H1 (cell line): ENCODE data around the gene RBMS2. TPM values are rescaled to one million over a fixed set of nuclear protein-coding genes. Genes with fewer than 3 reads are reported as not detected.

ENCODE experiments used
- CREB1 ChIP-seq: IDR thresholded peaks from 2 replicates; pipeline ENCODE4 v1.6.1; 2012; ENCODE audit warnings: inconsistent platforms
- polyA plus RNA-seq, 7 experiments: library from polyadenylated mRNA; depleted of rRNA in 3 of 7; stranded (reverse) in 5 of 7; unstranded in 2 of 7; fragments of >200 nt in 5 of 7; fragments of 200-250 nt in 2 of 7; gene quantifications; 1 replicate in 5 of 7; 2 replicates in 1 of 7; 4 replicates in 1 of 7; pipeline versions ENCODE4 v1.2.1 to v1.2.3, GENCODE V29; 2011 to 2013; ENCODE audit warnings: missing spikeins in 2 of 7, mixed read lengths in 2 of 7
- total RNA-seq: library from RNA; stranded (reverse); fragmentation: NEBNext Ultra II Directional; extraction: Animal tissue kit (Norgen Biotek cat#: 25700); gene quantifications from 2 replicates; pipeline ENCODE4 v1.2.1, GENCODE V29; 2021

RBMS2 gene
- total and polyA plus RNA-seq, 2 of the 8 experiments (the other 6 are each of a cell fraction or from before 2014, with no cell fraction given), result 9.6 to 31.3 TPM

DNA sequence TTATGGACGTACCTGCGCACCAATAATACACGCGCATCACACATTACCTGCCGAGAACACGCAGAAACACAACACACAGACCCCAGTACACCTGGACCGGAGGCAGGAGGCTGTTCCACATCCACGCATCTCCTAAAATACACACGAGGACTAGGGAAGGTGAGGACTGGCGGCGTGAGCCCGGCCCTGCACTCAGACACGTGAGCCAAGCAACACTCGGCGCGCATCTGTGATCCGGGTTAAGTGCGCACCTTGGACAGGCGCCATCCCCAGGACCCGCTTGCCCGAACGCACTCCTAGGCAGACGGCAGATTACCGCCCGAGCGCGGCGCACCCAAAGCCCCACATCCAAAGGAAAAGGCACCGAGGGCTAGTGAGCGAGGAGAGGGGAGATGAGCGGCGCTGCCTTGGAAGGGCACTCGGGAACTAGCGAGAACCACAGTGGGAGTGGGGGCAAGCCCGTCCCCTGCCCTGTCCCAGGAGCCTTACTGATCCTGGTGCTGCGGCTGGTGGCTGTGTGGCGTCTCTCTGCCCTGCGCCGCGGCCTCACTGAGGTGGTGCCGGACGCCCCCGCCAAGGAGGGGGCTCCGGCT, 34.1 kb upstream of the RBMS2 start (continued):
- TF ChIP-seq CREB1, result peak; percentile 91
